Measurements from ENCODE around the gene AGAP9.
"Not testable (repeated sequence)": the region's sequence is repeated elsewhere in the genome, so short reads cannot be mapped to it uniquely, and the experiment has no call there.

DNA sequence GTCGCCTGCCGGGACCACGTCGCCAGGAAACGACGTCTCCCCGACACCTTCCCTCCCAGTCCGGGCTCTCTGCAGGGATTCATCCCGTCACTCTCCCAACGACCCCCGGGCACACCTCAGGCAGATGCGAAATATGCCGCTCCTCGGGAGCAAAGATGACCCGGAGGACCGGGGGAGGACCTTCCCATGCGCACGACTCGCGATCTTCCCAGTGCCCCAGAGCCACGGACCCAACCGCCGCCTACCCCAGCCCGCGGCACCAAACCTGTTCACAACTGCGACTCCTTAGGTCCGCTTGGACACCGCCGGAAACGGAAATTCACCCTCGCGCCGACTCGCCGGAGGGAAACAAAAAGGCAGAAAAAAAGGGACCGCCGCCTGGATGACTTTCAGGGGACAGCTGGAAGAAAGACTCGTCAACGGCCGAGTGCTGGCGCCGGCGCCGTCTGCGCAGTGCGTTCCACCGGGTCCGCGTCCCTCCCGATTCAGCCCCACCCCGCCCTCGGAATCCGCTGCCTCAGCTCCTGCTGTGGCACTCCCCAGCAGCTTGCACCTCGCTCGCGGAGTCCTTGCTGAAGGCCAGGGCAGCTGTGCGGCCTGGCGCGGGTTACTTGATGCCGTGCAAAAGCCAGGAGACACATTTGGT, 29.9 kb upstream of the AGAP9 start:
- TF ChIP-seq, protein P1, sequence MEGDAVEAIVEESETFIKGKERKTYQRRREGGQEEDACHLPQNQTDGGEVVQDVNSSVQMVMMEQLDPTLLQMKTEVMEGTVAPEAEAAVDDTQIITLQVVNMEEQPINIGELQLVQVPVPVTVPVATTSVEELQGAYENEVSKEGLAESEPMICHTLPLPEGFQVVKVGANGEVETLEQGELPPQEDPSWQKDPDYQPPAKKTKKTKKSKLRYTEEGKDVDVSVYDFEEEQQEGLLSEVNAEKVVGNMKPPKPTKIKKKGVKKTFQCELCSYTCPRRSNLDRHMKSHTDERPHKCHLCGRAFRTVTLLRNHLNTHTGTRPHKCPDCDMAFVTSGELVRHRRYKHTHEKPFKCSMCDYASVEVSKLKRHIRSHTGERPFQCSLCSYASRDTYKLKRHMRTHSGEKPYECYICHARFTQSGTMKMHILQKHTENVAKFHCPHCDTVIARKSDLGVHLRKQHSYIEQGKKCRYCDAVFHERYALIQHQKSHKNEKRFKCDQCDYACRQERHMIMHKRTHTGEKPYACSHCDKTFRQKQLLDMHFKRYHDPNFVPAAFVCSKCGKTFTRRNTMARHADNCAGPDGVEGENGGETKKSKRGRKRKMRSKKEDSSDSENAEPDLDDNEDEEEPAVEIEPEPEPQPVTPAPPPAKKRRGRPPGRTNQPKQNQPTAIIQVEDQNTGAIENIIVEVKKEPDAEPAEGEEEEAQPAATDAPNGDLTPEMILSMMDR (IDR thresholded peaks at IDR 0.05) = not testable (repeated sequence)
- not testable (repeated sequence) for TF ChIP-seq JAZF1 (CRISPR knock-in tag; IDR thresholded peaks at IDR 0.05); SOX15 (CRISPR knock-in tag; IDR thresholded peaks at IDR 0.05); TEAD4 (CRISPR knock-in tag; IDR thresholded peaks at IDR 0.05); FOXP1 (CRISPR knock-in tag; IDR thresholded peaks at IDR 0.05; ENCODE audit: borderline replicate concordance); SP1 (CRISPR knock-in tag; conservative IDR thresholded peaks at IDR 0.05); NR1H2 (CRISPR knock-in tag; IDR thresholded peaks at IDR 0.05)
- TF ChIP-seq, protein P2, sequence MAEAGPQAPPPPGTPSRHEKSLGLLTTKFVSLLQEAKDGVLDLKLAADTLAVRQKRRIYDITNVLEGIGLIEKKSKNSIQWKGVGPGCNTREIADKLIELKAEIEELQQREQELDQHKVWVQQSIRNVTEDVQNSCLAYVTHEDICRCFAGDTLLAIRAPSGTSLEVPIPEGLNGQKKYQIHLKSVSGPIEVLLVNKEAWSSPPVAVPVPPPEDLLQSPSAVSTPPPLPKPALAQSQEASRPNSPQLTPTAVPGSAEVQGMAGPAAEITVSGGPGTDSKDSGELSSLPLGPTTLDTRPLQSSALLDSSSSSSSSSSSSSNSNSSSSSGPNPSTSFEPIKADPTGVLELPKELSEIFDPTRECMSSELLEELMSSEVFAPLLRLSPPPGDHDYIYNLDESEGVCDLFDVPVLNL (CRISPR knock-in tag; IDR thresholded peaks at IDR 0.05; ENCODE audit: borderline replicate concordance, low read depth) = not testable (repeated sequence)
- TF ChIP-seq, protein P3, sequence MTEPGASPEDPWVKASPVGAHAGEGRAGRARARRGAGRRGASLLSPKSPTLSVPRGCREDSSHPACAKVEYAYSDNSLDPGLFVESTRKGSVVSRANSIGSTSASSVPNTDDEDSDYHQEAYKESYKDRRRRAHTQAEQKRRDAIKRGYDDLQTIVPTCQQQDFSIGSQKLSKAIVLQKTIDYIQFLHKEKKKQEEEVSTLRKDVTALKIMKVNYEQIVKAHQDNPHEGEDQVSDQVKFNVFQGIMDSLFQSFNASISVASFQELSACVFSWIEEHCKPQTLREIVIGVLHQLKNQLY (CRISPR knock-in tag; IDR thresholded peaks at IDR 0.05) = not testable (repeated sequence)
- TF ChIP-seq, protein P4, sequence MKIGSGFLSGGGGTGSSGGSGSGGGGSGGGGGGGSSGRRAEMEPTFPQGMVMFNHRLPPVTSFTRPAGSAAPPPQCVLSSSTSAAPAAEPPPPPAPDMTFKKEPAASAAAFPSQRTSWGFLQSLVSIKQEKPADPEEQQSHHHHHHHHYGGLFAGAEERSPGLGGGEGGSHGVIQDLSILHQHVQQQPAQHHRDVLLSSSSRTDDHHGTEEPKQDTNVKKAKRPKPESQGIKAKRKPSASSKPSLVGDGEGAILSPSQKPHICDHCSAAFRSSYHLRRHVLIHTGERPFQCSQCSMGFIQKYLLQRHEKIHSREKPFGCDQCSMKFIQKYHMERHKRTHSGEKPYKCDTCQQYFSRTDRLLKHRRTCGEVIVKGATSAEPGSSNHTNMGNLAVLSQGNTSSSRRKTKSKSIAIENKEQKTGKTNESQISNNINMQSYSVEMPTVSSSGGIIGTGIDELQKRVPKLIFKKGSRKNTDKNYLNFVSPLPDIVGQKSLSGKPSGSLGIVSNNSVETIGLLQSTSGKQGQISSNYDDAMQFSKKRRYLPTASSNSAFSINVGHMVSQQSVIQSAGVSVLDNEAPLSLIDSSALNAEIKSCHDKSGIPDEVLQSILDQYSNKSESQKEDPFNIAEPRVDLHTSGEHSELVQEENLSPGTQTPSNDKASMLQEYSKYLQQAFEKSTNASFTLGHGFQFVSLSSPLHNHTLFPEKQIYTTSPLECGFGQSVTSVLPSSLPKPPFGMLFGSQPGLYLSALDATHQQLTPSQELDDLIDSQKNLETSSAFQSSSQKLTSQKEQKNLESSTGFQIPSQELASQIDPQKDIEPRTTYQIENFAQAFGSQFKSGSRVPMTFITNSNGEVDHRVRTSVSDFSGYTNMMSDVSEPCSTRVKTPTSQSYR (CRISPR knock-in tag; IDR thresholded peaks at IDR 0.05) = not testable (repeated sequence)

Measured in WTC11 (cell line).